ENCODE results near the gene SRMS.
"Not testable (repeated sequence)": the region's sequence is repeated elsewhere in the genome, so short reads cannot be mapped to it uniquely, and the experiment has no call there.

SRMS gene

DNA sequence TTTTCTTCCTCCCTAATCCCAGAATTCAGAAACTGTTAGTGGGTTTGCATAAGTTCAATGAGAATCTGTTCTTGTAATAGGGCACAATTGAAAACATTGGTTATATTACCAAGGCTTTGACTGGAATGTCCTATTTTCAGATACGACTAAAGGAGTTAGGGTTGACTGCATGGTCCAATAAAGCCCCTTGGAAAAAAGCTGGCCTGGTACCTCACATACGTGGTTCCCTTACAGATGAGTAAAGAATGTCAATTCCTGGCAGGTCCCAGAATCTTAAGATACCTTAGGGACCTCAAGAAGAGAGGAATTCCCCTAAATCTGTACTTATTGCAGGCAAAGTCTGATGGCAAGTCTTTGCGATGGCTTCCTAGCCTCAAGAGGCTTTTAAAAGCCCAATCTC, 22.4 kb downstream of the SRMS start:
- in situ Hi-C loops (cut with MboI; ENCODE audit: low sequenced_read_pairs) = no loop called here

DNA sequence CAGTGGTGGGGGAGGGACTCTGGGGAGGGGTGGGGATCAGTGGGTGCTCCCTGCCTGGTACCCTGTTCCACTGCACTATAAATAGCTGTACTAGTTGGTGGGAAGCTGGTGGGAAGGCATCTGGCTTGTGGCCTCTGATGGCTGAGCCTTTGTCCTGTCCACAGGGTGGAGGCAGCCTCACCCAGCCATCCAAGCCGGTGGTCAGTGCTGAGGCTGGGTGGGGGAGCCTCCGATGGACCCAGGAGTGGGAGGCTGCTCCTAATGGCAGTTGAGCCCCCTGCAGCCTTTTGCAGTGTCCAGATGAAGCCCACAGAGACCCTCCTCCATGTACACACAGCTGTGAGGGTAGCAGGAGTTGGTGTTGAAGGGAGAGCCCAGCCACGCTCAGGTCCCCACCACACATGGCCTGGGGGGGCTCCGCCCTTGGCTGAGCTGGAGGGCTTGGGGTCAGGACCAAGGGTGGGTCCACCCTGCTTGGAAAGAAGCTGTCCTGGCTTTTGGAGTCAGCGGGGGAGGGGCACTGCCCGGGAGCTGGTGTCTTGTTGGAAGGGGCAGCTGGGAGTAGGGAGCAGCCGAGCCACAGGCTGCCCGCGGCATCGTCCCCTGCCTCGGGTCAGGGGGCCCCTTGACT, 24.5 kb downstream of the SRMS start:
- in situ Hi-C loops (cut with MboI; ENCODE audit: low sequenced_read_pairs) = no loop called here

DNA sequence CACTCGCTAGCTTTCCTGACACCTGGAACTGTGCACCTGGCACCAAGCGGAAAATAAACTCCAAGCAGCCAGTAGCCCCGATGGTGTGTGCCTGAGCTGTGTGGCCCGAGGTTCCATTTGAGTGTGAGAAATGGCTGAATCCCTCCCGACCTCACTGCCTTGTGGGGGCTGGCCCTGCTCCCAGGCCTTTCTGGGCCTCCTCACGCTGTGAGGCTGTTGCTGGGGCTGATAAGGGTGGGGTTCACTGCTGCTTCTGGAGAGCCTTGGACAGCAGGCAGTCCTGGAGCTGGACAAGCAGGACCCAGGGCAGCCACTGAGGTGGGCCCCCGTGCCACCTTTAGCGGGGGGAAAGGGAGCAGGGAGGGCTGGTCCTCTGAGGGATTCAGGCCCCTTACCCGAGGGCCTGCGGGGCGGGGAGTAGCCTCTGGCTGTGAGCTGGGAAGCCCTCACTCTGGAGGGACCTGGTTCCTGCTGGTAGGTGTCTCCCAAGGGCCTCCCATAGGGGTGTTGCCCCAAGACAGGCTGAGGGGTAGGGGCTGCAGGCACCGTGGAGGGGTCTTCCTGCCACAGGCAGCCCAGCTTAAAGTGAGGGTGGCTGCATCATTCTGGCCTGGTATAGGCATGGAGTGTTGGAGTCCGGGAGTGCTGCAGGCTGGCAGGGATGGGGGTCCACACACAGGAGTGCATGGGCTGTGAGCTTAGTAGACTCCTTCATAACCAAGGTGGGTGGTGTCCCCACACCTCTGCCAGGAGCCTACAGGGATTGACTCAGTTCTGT, 25.3 kb downstream of the SRMS start:
- in situ Hi-C loops (cut with MboI; ENCODE audit: low sequenced_read_pairs) = no loop called here

DNA sequence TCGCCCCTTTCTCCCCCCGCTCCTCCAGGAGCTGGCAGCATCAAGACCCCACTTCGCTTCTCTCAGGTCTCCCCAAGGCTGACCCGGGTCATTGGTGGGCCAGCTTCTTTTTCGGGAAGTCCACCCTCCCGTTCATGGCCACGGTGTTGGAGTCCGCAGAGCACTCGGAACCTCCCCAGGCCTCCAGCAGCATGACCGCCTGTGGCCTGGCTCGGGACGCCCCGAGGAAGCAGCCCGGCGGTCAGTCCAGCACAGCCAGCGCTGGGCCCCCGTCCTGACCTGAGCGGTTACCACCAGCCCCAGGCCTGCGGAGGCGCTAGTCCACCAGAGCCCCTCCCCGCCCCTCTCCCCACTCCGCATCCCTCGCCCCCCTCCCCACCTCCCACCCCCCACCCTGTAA, 25.9 kb downstream of the SRMS start:
- in situ Hi-C loops (cut with MboI; ENCODE audit: low sequenced_read_pairs) = no loop called here

DNA sequence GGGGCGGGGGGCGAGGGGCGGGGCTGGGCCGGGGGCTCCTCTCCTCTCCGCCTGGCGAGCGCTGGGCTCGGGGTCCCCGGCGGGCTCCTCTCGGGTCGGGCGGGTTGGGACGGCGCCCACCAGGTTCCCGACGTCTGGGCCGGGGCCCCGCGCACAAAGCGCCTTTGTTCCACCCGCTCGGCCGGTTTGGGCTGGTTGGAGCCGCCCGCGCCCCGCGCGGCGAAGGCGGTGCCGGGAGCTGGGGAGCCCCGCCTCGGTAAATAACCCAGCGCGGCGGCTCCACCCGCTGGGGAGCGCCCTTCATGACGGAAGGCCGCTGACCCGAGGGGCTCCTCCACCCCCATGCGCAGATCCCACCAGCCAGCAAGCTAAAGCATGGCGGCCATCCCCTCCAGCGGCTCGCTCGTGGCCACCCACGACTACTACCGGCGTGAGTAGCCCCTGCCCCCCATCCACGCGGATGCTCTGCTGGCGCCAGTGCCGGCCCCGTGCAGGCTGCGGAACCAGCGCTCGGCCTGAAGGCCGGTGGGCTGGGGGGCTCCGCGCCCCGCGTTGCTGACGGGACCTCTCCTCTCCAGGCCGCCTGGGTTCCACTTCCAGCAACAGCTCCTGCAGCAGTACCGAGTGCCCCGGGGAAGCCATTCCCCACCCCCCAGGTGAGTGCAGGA, 26.5 kb downstream of the SRMS start:
- in situ Hi-C loops (cut with MboI; ENCODE audit: low sequenced_read_pairs) = no loop called here

DNA sequence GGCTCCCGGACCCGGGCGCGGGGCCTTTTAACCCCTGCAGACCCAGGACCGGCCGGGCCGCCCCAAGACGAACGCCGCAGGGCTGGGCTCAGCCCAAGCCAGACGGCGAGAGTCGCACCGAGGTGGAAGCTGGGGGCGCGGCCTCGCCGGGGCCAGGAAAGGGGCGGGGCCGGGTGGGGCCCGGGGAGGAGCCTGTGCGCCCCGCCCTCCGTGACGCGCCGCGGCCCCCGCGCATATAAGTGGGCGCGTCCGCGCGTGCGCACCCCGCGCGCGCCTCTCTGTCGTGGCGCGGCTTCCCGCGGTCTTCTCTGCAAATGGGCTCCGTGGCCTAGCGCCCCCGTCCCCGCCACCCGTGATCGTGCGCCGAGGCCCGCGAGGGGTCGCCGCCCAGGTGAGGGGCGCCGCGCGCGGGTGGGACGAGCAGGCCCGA, 27.0 kb downstream of the SRMS start, which contains the start of gene PPDPF:
Gene PPDPF (plus strand): TSS at position 262 of the 430 bp plus-strand sequence. CDS start 544 bp downstream, outside the sequence.
- in situ Hi-C loops (cut with MboI; ENCODE audit: low sequenced_read_pairs) = no loop called here

DNA sequence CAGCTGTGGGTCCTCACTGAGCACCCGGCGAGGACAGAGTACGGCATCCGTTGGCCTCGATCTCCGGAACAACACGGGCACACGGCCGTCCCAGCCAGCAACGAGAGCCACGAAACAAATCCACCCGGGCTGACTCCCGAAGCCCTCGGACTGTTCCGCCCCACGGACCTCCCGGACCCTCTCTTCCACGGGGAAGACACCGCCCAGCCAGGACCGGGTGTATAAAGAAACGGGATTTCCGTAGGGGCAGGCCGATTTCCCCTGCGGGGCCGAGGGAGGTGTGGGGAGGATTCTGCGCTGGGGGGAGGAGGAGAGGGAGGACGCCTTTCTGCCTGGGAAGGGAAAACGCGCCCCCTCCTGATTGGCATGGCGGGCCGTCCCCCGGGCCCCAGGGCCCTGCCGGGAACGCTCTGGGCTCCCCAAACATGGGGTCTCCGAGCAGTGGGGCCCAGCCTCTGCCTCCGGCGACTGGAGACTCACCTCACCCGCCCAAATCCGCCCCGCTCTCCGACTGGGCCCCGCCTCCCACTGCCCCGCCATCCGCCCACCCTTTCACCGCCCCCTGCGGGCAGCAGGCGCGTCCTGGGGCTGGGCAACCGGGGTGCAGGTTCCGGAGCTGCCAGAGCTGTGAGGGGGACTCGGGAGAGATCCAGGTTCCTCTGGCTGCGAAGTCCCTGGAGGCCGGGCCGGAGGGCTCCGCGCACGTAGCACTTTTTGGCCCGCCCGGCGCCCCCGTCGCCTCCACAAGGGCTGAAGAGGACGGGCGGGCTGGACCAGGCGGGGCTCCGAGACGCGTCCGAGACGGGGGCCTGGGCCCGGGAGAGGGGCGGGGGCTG, 27.7 kb downstream of the SRMS start:
- in situ Hi-C loops (cut with MboI; ENCODE audit: low sequenced_read_pairs) = no loop called here

DNA sequence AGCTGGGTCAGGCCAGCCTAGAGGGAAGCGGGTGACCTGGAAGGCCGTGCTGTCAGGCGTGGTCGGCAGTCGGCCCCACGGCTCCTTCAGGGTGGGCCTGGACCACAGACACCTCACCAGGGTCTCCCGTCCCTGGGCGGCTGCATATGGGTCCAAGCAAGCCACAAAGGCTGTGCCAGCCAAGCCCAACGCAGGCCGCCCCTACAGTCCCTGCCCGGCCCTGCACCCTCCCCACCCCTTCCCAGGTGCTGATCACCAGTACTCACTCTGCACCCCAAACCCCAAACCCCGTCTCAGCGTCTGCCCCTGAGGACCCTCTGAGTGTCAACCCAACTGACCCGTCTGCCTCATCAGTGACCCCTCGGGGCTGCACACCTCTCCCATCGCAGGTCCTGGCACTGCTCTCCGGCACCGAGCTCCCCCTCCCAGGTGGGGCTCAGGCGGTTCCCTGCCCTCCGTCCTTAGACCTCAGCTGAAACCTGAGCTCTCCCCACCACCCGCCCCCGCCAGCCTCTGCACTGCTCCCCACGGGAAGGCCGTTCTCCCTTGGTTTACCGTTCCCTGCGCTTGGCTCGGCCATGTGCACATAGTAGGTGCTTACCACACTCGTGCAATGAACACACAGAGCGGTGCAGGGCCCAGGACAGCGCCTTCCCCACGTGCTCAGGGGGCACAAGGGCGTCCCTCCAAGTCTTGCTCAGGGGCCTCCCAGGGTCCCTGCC, 28.4 kb downstream of the SRMS start:
- in situ Hi-C loops (cut with MboI; ENCODE audit: low sequenced_read_pairs) = no loop called here

DNA sequence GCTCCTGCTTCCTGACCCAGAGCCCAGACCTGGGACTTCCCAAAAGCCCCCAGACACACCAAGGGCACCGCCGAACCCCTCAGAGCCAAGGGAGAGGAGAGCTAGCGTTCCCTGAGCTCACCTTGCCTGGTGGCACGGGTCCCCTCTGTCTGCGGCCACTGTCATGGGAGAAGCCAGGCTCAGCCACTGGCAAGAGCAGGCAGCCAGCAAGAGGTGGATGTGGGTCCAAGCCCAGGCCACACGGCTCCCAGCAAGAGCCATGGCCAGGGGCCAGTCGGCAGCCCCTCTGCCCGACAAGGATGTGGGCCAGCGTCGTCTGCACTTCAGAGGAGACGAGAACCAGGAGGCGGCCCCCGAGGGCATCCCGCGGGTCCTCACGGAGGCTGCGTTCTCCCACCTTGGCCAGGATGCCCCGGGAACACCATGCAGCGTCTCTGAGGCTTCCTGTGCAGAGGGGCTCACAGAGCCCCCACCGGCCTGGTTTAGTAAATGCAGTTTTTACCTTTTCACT, 29.1 kb downstream of the SRMS start:
- in situ Hi-C loops (cut with MboI; ENCODE audit: low sequenced_read_pairs) = no loop called here

DNA sequence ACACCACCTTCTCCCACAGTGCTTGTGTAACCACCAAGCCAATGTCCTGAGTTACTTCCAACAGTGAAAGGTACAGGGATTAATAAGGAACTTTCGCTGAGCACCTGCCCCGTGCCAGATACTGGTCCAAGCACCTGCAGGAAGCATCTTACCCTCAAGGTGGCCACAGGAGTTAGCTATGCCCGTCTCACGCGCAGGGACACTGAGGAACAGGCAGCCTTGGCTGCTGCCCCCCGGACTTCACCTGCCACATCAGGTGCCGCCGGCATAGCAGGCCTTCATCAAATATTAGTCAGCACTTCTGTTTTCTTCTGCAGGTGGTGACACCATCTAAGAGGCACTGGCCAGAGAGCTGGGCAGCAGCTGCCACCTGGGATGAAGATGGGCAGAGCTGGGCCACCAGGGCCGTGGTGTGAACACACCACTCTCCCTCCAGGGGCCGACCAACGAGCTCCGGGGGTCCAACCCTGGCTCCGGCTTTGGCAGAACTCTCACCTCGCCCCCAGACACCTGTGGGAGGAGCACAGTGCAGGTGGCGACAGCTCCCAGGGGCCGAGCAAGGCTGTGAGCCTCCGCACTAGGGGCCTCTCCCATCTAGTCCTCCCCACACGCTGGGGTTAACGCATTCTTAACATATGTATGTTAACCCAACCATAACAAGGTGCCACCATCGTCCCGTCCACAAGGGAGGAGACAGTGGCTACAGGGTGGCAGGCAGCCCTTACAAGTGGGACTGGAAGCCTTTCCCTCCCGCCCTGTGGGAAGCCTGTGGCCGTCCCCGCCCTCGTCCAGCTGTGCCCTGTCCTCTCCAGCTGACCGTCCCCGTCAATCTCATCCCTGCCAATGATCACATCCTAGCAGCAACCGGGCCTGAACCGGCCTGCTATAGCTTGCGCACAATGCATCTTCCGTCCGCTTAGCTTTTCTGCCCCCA, 29.9 kb downstream of the SRMS start:
- in situ Hi-C loops (cut with MboI; ENCODE audit: low sequenced_read_pairs) = no loop called here

DNA sequence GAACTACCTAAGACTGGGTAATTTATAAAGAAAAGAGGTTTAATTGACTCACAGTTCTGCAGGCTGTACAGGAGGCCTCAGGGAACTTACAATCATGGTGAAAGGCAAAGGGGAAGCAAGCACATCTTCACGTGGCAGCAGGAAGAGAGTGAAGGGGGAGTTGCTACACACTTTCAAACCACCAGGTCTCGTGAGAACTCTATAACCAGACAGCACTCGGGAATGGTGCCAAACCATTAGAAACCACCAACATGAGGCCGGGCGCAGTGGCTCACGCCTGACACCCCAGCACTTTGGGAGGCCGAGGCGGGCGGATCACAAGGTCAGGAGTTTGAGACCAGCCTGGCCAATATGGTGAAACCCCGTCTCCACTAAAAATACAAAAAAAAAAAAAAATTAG, 33.0 kb downstream of the SRMS start:
- in situ Hi-C loops (cut with MboI; ENCODE audit: low sequenced_read_pairs) = not testable (repeated sequence)

DNA sequence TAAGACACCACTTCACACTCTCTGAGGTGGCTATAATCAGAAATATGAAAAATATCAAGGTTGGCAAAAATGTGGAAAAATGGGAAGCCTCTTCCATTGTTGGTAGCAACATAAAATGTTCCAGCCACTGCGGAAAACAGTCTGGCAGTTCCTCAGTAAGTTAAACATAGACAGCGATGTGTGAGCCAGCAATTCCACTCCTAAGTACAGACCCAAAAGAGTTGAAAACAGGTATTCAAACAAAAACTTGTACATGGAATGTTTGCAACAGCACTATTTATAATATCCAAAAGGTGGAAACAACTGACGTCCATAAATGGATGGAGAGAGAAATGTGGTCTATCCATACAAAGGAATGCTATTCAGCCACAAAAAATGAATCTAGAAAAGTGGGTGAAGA, 34.3 kb downstream of the SRMS start:
- in situ Hi-C loops (cut with MboI; ENCODE audit: low sequenced_read_pairs) = no loop called here

DNA sequence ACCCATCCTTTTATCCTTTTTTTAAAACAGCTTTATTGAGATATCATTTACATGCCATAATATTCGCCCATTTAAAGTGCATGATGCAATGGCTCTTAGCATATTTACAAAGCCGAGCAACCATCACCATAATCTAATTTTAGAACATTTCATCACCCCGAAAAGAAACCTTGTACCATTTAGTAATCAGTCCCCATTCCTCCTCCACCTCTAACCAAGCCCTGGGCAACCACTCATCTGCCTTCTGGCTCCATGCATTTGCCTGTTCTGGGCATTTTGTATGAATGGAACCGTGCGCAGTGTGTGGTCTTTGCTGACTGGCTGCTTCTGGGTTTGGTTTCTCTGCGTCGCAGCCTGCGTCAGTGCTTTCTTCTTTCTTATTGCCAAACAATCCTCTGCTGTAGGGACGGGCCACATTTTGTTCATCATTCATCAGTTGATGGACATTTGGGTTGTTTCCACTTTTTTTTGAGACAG, 38.4 kb downstream of the SRMS start:
- in situ Hi-C loops (cut with MboI; ENCODE audit: low sequenced_read_pairs) = no loop called here

DNA sequence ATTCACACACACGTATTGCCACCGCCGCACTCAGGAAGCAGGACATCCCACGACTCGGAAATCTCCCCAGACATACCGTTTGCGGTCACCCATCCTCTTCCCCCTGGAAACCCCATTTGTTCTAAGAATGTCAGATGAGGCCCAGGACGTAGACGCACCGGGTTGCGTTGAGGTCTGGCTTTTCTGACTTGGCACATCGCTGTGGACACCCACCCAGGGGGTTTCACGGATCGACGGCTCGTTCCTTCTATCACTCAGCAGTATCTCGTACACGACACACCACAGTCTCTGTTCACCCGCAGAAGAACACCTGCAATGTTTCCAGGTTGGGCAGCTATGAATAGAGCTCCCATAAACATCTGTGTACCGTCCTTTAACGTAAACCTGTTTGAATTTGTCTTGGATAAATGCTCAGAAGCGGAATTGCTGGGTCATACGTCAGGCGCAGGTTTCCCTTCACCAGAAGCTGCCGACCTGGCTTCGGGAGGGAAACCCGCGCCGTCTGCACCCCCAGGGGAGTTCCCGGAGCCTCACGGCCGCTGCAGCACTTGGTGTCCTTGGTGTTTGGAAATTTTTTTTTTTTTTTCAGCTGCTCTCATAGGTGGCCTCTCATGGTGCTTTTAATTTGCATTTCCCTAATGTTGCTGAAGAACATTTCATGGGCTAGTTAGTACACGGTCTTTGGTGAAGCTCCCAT, 39.3 kb downstream of the SRMS start:
- in situ Hi-C loops (cut with MboI; ENCODE audit: low sequenced_read_pairs) = no loop called here

DNA sequence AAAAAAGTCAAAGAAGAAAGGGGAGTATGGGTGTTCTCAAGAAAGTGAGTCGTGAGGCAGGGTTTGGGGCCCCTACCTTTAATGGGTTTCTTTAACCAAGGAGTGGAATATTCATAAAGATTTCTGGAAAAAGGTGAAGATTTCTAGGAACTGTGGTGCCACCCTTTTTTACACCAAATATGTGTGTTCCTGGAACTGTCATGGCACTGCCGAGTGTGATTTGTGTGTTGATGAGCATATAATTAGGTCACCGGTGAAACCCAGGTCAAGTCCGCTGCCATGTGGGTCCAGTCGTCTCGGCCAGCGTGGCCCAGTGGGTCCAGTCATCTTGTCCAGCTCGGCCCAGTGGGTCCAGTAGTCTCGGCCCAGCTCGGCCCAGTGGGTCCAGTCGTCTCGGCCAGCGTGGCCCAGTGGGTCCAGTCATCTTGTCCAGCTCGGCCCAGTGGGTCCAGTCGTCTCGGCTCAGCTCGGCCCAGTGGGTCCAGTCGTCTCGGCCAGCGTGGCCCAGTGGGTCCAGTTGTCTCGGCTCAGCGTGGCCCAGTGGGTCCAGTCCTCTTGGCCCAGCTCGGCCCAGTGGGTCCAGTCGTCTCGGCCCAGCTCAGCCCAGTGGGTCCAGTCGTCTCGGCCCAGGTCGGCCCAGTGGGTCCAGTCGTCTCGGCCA, 40.3 kb downstream of the SRMS start:
- in situ Hi-C loops (cut with MboI; ENCODE audit: low sequenced_read_pairs) = no loop called here

DNA sequence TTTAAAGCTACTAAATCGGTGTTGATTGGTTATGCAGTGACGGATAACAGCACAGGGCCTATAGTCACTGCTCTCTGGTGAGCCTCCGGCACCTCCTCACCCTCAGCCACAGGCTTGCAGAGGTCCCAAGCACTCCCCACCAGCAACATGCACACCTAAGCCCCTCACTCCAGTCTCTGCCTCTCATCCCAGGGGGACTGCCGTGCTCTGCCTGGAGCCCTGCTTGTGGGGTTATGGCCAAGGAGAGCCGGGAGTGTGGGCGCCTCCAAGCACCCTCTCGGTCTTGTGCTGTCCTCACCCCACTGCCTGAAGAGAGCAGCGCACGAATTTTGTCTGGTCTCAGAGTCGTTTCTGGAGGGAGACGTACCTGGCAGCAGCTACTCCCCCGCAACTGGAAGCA, 41.8 kb downstream of the SRMS start:
- in situ Hi-C loops (cut with MboI; ENCODE audit: low sequenced_read_pairs) = no loop called here

DNA sequence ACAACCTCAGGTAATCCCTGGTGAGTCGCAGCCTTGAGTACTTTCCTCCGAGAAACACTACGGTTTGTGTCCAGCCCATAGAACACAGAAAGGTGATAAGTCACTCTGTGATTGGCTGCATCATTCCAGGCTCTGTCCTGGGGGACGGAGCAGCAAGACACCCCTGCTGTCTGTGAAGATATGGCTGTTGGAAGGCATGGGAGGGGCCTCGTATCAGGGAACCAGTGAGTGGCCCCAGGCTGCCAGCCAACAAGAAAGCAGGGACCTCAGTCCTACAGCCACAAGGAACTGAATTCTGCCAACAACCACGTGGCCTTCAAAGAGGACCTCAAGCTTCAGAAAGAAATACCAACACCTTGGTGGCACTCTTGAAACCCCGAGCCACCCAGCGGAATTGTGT, 42.3 kb downstream of the SRMS start:
- in situ Hi-C loops (cut with MboI; ENCODE audit: low sequenced_read_pairs) = no loop called here

DNA sequence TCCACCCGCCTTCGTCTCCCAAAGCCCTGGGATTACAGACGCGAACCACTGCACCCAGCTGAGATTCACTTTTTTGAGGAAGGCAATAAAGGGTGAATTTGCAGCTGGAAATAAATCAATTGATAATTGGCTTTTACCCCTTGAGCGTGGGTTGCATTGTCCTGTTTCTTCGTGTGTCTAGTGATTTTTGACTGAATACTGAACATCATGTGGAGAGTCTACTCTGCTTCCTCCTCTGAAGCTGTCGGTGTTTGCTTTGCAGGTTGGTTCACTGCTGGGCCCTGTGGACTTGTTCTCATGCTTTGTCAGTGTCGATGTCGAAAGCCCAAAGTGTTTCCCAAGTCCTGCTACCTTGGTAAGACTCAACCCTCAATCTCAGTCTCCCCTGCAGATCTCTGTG, 42.9 kb downstream of the SRMS start:
- in situ Hi-C loops (cut with MboI; ENCODE audit: low sequenced_read_pairs) = no loop called here
